ENCODE results near the gene DHX30.
"Not testable (repeated sequence)": the region's sequence is repeated elsewhere in the genome, so short reads cannot be mapped to it uniquely, and the experiment has no call there.

DHX30 gene

GRCh38 chr3:47854720-47855455, 52.0 kb downstream of the DHX30 start:
- no peak for DNase-seq

GRCh38 chr3:47855461-47856383, 52.8 kb downstream of the DHX30 start:
- no peak for DNase-seq

DNA sequence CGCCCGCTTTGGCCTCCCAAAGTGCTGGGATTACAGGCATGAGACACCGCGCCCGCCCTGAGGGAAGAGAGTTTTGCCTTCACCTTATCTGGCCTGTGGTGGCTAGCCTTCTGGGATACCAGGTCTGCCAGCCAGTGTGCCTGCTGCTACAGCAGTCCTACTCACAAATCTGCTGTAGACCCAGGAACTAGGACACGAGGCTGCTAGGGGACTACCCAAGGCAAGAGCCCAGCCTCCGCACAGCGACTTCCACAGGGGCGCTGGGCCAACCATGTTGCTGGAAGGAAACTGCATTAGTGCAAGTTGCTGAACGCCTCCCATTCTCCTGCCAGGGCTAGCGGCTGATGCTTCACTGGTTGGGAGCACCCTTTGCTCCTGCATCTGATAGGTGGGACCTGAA, 53.7 kb downstream of the DHX30 start:
- no peak for DNase-seq

DNA sequence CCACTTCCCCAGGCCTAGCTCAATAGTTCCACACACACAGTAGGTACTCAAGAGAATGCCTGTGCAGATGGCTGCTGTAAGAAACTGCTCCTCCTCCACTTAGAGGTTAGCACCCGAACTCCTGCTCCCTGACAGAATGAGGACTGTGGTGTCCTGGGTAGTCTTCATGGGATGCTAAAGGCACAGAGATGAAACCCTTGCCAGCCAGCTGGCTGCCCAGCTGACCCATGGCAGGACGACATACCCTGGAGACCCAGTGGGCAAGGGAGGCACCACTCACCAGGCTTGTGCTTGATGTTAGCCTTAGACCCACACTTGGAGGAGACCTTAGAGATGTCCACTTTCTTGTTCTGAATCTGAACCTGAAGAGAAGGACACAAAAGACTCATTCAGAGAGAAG, 54.2 kb downstream of the DHX30 start:
- DNase-seq, result no peak

DNA sequence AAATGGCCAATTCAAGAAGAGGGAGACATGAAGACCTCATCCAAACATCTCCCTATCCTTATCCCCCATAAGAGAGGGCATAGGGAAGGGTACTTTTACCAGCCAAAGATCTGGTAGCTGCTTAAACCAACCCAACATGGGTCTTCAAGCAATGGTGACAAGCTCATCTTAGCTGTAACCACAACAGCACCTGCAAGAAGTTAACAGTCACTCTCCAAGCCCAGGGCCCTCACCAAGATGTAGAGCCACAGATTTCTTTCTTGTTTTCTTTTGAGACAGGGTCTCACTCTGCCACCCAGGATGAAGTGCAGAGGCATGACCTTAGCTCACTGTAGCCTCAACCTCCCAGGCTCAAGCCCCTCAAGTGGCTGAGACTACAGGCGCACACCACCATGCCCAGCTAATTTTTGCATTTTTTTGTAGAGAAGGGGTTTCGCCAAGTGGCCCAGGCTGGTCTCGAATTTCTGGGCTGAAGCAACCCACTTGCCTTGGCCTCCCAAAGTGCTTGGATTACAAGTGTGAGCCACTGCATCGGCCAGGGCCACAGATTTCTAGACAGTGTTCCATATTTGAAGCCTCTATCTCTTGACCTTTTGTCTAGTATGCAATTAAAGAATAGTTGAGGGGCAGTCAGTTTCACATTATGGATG, 57.1 kb downstream of the DHX30 start:
- no peak for DNase-seq

DNA sequence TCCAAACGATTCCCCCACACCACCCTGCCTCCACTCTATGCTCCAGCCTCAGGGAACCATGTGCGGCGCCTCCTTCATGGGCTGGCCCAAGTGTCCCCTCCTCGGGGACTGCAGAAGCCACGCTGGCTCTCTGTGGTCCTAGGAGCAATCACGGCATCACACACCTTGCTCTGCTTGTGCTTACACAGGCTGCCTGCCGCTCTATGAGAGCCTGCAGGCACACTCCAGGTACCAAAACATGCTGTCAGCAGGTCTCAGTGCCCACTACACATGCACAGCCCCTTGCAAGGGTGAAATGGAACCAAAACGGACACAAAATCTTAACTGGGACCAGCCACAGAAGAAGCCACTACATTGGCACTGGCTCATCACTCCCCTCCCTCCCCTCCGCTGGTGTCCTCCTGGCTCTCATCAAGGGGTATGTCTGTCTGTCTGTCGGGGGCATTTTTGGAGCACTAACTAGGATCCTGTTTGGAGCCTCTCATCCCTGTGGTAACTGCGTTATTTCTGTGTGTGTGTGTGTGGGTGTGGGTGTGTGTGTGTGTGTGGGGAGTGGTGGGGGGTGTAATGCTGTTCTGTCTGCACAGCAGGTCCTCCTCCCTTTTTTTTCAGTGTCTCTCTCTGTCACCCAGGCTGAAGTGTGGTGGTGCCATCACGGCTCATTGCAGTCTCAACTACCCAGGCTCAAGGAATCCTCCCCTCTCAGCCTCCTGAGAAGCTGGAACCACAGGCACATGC, 60.6 kb downstream of the DHX30 start:
- DNase-seq, result no peak

DNA sequence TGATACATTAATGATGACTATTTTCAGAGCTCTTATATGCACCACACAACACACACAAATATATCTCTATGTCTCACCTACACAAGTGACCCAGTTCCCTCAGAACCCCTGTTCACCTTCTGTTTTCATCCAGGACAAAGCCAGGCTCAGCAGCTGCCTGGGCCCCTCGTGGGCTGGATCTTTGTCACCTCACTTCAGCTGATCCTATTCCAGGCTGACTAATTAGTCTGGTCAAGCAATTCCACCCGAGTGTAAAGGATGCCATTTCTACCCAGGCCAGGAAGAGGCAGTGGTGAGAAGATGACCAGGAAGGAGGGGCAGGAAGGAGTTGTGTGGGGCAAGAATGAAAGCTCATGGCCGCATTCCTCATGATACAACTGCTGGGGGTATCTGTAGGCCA, 62.3 kb downstream of the DHX30 start:
- DNase-seq, result no peak

DNA sequence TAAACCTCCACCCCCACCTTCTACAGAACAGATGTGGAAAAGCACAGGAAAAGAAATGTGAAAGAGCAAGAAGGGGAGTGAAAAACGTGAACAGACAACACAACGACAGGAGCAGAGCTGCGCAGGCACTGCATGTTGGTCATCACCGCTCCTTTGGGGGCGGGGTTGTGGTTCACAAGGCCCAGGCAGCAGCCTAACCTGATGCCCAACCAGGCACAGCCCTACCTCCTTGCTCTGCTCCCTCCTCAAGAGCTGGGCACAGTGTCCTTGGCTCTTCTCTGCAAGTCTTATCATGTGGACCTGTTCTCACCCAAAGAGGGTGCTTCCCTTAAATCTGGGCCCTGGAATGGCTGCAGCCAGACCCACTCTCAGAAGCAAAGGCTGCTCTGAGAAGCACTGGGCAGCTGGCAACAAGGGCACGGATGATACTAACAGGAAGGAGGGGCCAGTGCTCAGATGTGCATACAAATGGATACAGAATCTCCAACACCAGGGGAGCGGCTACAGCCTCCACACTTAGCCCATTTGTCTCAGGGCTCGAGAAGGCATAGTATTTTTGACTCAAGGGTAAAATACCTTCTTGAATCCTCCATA, 64.6 kb downstream of the DHX30 start:
- DNase-seq, result no peak

GRCh38 chr3:47868306-47868705, 65.4 kb downstream of the DHX30 start:
- DNase-seq, result no peak

GRCh38 chr3:47870156-47870555, 67.2 kb downstream of the DHX30 start:
- DNase-seq, result no peak

DNA sequence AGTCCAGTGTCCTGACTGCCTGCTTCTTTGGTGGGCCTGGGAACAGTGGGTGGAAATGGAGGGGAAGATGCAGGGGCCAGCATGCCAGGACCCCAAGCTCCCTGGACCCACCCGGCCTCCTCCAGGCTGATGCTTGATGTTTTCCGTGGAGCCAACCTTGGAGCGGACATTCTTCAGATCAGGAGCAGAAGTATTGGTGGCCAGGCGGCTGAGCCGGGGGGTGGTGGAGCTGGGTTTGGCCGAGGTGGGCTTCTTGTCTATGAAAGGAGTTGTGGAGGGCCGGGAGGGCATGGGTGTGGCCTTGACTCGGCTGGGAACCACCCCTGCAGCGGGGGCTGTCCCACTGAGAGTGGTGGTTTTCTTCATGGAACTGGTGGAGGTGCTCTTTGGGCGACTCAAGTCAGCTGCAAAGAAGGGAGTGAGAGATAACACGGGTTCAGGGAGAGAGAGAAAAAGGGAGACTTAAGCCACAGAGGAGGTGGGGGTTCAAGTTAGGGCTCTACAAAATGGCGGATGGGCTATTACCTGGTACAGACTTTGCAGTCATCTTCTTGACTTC, 67.8 kb downstream of the DHX30 start:
- no peak for DNase-seq

DNA sequence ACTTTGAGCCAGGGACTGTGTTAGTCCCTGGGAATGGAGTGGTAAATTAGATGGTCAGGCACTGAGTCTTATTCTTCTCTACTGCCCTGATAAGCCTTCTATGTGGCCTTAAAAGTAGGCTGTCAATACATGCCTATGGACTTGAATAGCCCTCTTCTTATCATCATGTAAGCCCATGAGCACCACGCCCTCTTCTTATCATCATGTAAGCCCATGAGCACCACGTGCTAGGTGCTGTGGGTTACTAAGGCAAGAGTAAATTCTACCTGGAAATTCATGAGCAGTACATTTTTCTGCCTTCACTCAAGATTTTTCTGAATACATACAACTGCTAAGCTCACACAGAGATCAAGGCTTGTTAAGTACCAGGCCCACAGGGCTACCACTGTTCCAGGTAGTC, 68.5 kb downstream of the DHX30 start:
- no peak for DNase-seq

DNA sequence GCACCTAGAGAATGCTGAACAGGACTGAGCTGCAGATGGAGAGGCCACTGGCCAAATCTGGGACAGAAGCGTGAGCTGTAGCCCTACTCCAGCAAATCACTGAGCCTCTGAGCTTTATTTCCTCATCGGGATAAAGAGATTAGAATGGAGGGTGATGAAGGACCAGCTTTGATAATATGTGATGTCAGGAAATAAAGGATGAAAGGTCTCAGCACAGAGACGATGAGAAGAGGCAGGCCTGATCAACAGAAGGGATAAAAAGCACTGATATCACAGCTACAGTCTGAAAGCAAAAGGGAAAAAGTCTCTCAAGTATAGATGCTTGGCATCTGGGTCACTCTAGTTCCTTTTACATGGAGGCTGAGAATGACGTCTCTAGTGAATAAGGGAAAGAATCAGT, 70.0 kb downstream of the DHX30 start:
- DNase-seq, result no peak

DNA sequence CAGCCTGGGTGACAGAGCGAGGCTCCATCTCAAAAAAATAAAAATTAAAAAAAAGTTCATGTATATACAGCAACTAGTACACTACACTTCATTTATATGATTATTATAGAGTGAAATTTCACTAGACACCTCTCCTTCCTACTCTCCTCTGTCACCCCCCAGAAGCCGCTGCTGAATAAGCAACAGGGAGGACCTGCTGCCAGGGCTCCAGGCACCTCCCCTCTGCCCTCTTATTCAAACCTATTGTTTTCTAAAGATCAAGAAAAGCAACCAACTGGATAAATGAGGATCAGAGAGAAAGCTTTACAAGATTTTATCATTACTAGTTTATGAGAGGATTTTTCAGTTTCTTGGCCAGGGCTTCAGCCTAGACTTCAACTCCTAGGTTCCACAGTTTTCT, 71.5 kb downstream of the DHX30 start:
- DNase-seq, result no peak

GRCh38 chr3:47874913-47875312, 72.0 kb downstream of the DHX30 start:
- no peak for DNase-seq

GRCh38 chr3:47877290-47877689, 74.4 kb downstream of the DHX30 start:
- DNase-seq, result no peak

GRCh38 chr3:47877719-47878118, 74.8 kb downstream of the DHX30 start:
- no peak for DNase-seq

DNA sequence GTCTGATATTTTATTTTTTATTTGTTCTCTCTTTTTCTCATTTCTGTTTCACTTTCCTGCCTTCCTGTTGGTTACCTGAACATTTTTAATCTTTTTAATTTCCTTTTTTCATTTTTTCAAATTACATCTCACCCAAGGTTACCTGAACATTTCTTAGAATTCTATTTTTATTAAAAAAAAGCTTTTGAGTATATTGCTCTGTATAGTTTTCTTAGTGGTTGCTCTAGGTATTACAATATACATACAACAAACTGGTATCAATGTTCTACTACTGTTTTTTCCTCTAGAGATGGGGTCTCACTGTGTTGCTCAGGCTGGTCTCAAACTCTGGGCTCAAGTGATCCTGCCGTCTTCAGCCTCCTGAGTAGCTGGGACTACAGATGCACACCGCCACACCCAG, 79.4 kb downstream of the DHX30 start:
- DNase-seq, result no peak

GRCh38 chr3:47884603-47885002, 81.7 kb downstream of the DHX30 start:
- DNase-seq, result no peak

GRCh38 chr3:47885168-47885567, 82.2 kb downstream of the DHX30 start:
- no peak for DNase-seq

DNA sequence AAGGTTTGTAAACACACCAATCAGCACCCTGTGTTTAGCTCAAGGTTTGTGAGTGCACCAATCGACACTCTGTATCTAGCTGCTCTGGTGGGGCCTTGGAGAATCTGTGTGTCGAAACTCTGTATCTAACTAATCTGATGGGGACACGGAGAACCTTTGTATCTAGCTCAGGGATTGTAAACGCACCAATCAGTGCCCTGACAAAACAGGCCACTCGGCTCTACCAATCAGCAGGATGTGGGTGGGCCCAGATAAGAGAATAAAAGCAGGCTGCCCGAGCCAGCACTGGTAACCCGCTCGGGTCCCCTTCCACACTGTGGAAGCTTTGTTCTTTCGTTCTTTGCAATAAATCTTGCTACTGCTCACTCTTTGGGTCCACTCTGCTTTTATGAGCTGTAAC, 85.1 kb downstream of the DHX30 start:
- DNase-seq, result not testable (repeated sequence)

Data from NCI-H1105 treated with DMSO at 0.1 percent for 48 hours (cell line).